ENCODE data around the gene ERC1.

The ERC1 gene

DNA sequence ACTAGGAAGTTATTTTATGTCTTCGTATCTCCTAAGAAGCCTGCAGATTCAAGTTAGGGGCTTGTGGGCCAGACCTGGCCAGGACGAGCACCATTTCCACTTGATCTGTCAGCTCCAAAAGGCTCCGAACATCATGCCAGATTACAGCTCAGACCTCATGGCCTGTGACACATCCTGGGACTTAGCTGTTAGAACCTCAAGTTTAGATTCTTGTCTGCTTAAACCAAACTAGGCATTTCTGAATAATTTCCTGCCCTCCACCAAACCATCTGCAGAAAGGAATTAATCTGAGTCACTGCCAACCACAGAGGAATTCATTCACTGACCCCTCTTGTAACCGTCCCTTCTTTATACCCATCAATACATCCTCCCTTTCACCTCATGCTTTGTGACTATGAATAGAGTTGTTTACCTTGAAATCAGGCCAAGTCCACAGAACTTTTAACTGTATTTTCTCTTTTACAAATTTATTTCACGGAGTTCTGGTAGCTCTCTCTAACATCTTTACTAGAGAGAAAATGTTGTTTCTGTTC lies 483.1 kb downstream of the ERC1 start:
- Histone ChIP-seq H3K4me3 (ENCODE audit: low read depth, low read length, poor library complexity, severe bottlenecking) (no peak overlapping the region), H3K4me1 (ENCODE audit: insufficient read depth, low read length, severe bottlenecking) (peaks cover 9% of the 10 kb centered on the region), H3K27ac (ENCODE audit: low read depth, low read length, poor library complexity, severe bottlenecking) (no peak overlapping the region), H3K9ac (ENCODE audit: low read length) (no peak overlapping the region), H3K36me3 (ENCODE audit: insufficient read depth, low read length) (peaks cover 7% of the 10 kb centered on the region; the same call in 1 of the 2 replicates), H4K20me1 (ENCODE audit: insufficient read depth, low read length) (no peaks in the 10 kb centered on the region), H3K9me3 (ENCODE audit: low read length) (no peaks in the 10 kb centered on the region), H3K27me3 (ENCODE audit: insufficient read depth, low read length) (no peaks in the 10 kb centered on the region), H3K79me2 (ENCODE audit: insufficient read depth, low read length) (no peaks in the 10 kb centered on the region), H3K4me2 (ENCODE audit: low read length) (no peak overlapping the region), H3K9me2 (ENCODE audit: low read depth, low read length) (no peaks in the 10 kb centered on the region), H3F3A (ENCODE audit: insufficient read depth, low read length) (no peaks in the 10 kb centered on the region), H2AFZ (ENCODE audit: low read length) (no peak overlapping the region)
- TF ChIP-seq EZH2 (IDR thresholded peaks at IDR 0.05; ENCODE audit: borderline replicate concordance, low read length) = no peak
- TF ChIP-seq, protein P1, sequence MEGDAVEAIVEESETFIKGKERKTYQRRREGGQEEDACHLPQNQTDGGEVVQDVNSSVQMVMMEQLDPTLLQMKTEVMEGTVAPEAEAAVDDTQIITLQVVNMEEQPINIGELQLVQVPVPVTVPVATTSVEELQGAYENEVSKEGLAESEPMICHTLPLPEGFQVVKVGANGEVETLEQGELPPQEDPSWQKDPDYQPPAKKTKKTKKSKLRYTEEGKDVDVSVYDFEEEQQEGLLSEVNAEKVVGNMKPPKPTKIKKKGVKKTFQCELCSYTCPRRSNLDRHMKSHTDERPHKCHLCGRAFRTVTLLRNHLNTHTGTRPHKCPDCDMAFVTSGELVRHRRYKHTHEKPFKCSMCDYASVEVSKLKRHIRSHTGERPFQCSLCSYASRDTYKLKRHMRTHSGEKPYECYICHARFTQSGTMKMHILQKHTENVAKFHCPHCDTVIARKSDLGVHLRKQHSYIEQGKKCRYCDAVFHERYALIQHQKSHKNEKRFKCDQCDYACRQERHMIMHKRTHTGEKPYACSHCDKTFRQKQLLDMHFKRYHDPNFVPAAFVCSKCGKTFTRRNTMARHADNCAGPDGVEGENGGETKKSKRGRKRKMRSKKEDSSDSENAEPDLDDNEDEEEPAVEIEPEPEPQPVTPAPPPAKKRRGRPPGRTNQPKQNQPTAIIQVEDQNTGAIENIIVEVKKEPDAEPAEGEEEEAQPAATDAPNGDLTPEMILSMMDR (IDR thresholded peaks at IDR 0.05; ENCODE audit: low read length) = no peak

DNA sequence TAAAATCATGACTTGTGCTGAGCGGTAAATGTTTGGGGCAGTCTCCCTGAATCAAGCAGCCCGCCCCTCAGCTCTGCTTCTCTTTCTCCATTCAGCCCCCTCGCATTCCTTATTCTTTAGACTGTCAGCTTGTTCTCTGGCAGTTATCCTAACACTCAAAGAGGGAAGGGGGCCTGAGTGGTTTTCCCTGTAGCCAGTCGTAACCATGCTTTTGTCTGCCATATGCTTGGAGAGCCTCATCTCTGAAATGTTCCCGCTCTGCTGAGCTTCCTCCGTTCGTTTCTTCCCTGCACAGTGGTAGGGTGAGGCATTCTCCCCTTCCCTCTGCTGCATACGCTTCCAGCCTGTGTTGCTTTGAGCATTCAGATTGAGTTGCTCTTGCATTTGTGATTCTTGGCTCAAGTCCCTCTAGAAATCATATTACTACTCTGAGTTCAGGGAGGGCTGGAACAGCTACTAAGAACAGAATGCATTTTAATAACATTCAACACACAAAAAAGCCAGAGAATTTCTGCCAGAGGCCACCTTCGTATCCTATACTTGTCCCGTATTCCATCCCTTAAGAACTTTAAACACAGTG lies 483.6 kb downstream of the ERC1 start:
- peaks cover 9% of the 10 kb centered on the region for H3K4me1 ChIP-seq (ENCODE audit: insufficient read depth, low read length, severe bottlenecking)
- no peak overlapping the region for H3K4me2 ChIP-seq (ENCODE audit: low read length)
- H3K79me2 ChIP-seq (ENCODE audit: insufficient read depth, low read length) = no peaks in the 10 kb centered on the region
- no peak overlapping the region for H2AFZ ChIP-seq (ENCODE audit: low read length)
- no peaks in the 10 kb centered on the region for H3K27me3 ChIP-seq (ENCODE audit: insufficient read depth, low read length)
- H3K36me3 ChIP-seq (ENCODE audit: insufficient read depth, low read length) = peaks cover 7% of the 10 kb centered on the region; the same call in 1 of the 2 replicates
- H3K9me2 ChIP-seq (ENCODE audit: low read depth, low read length) = no peaks in the 10 kb centered on the region
- no peak for TF ChIP-seq EZH2 (IDR thresholded peaks at IDR 0.05; ENCODE audit: borderline replicate concordance, low read length)
- TF ChIP-seq, protein P1 (IDR thresholded peaks at IDR 0.05; ENCODE audit: low read length) = no peak
- H3K4me3 ChIP-seq (ENCODE audit: low read depth, low read length, poor library complexity, severe bottlenecking) = no peak overlapping the region
- H3K27ac ChIP-seq (ENCODE audit: low read depth, low read length, poor library complexity, severe bottlenecking) = no peak overlapping the region
- H3F3A ChIP-seq (ENCODE audit: insufficient read depth, low read length) = no peaks in the 10 kb centered on the region
- no peak overlapping the region for H3K9ac ChIP-seq (ENCODE audit: low read length)
- no peaks in the 10 kb centered on the region for H4K20me1 ChIP-seq (ENCODE audit: insufficient read depth, low read length)
- H3K9me3 ChIP-seq (ENCODE audit: low read length) = no peaks in the 10 kb centered on the region

DNA sequence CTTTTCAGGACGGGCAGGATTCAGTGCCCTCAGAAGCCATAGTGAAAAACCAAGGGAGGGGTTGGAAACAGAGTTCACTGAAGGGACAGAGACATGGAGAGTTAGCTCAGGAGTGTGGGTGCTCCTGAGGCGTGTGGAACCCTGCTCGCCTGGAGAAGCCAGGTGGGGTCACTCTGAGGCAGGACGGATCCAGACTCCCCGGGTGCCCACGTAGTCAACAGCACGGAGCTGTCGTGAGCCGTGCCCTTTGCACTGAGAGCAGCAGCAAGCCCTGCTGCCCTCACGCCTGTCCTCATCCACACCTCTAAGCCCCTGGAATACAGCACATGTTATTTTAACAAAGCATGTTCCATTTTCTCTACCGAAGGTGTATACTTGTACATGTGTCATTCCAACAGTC lies 488.6 kb downstream of the ERC1 start:
- Histone ChIP-seq H3K4me1 (ENCODE audit: insufficient read depth, low read length, severe bottlenecking) (no peaks in the 10 kb centered on the region), H3K79me2 (ENCODE audit: insufficient read depth, low read length) (no peaks in the 10 kb centered on the region), H3K4me3 (ENCODE audit: low read depth, low read length, poor library complexity, severe bottlenecking) (no peak overlapping the region), H3F3A (ENCODE audit: insufficient read depth, low read length) (no peaks in the 10 kb centered on the region), H3K36me3 (ENCODE audit: insufficient read depth, low read length) (peaks cover 7% of the 10 kb centered on the region; the same call in 1 of the 2 replicates), H3K4me2 (ENCODE audit: low read length) (no peak overlapping the region), H3K9ac (ENCODE audit: low read length) (no peak overlapping the region), H3K27ac (ENCODE audit: low read depth, low read length, poor library complexity, severe bottlenecking) (no peak overlapping the region), H2AFZ (ENCODE audit: low read length) (no peak overlapping the region), H3K9me2 (ENCODE audit: low read depth, low read length) (no peaks in the 10 kb centered on the region), H3K9me3 (ENCODE audit: low read length) (no peaks in the 10 kb centered on the region), H3K27me3 (ENCODE audit: insufficient read depth, low read length) (no peaks in the 10 kb centered on the region), H4K20me1 (ENCODE audit: insufficient read depth, low read length) (no peaks in the 10 kb centered on the region)
- TF ChIP-seq, protein P1 (IDR thresholded peaks at IDR 0.05; ENCODE audit: low read length) = no peak
- TF ChIP-seq EZH2 (IDR thresholded peaks at IDR 0.05; ENCODE audit: borderline replicate concordance, low read length) = no peak

All from OCI-LY1 (cell line).